ENCODE measurements around the gene SIRPG. TPM values are rescaled to one million over a fixed set of nuclear protein-coding genes. Genes with fewer than 3 reads are reported as not detected.

Gene SIRPG
- total and polyA plus RNA-seq, 10 donors = 5.1 to 13.6 (median 9.0) TPM

GRCh38 chr20:1694672-1695071 lies 37.1 kb upstream of the SIRPG start:
- TF ChIP-seq CTCF (IDR thresholded peaks at IDR 0.05 in 8 of 11, conservative IDR thresholded peaks at IDR 0.05 in 3 of 11) (no peak), POLR2A (IDR thresholded peaks at IDR 0.05) (no peak), POLR2AphosphoS5 (IDR thresholded peaks at IDR 0.05) (no peak)
- peaks cover 0 to 14% (median 0%) of the 10 kb centered on the region in 7 donors for H3K27me3 ChIP-seq (replicated peaks in 1 of 7)
- 80 to 88% (median 83%) methylated on average over 3 of the region's 3 CpGs for WGBS, 5 donors
- no peak overlapping the region for H3K27ac ChIP-seq
- H3K4me3 ChIP-seq = no peak overlapping the region
- DNase-seq = no peak
- H3K36me3 ChIP-seq = no peaks in the 10 kb centered on the region
- intact Hi-C loops (cut with DNase I; ENCODE audit: low total_unique reads) = no loop called here
- peaks cover 0 to 14% (median 5%) of the 10 kb centered on the region in 8 donors for H3K9me3 ChIP-seq
- H3K4me1 ChIP-seq = peaks cover 0 to 17% (median 2%) of the 10 kb centered on the region in 6 donors

- Histone ChIP-seq H3K27me3 (replicated peaks in 1 of 7) (peaks cover 0 to 14% (median 0%) of the 10 kb centered on the region in 7 donors), H3K36me3 (no peaks in the 10 kb centered on the region), H3K4me3 (no peak overlapping the region), H3K27ac (no peak overlapping the region), H3K9me3 (peaks cover 0 to 14% (median 5%) of the 10 kb centered on the region in 8 donors), H3K4me1 (peaks cover 0 to 17% (median 2%) of the 10 kb centered on the region in 6 donors)
- 38 to 73% (median 55%) methylated on average over 1 of the region's 1 CpG for WGBS, 5 donors
- no peak for TF ChIP-seq POLR2AphosphoS5 (IDR thresholded peaks at IDR 0.05)
- TF ChIP-seq CTCF (IDR thresholded peaks at IDR 0.05 in 8 of 11, conservative IDR thresholded peaks at IDR 0.05 in 3 of 11) = no peak
- DNase-seq = no peak
- intact Hi-C loops (cut with DNase I; ENCODE audit: low total_unique reads) = no loop called here
Measured at GRCh38 chr20:1693427-1693826, 35.8 kb upstream of the SIRPG start.

- DNase-seq = no peak
- H3K4me1 ChIP-seq = no peaks in the 10 kb centered on the region
- WGBS, 5 donors = 66 to 86% (median 81%) methylated on average over 3 of the region's 3 CpGs
- H3K9me3 ChIP-seq = peaks cover 0 to 14% (median 5%) of the 10 kb centered on the region in 8 donors
- no peak overlapping the region for H3K4me3 ChIP-seq
- TF ChIP-seq CTCF (IDR thresholded peaks at IDR 0.05 in 8 of 11, conservative IDR thresholded peaks at IDR 0.05 in 3 of 11) (no peak), POLR2A (IDR thresholded peaks at IDR 0.05) (no peak), POLR2AphosphoS5 (IDR thresholded peaks at IDR 0.05) (no peak)
- intact Hi-C loops (cut with DNase I; ENCODE audit: low total_unique reads) = no loop called here
- H3K36me3 ChIP-seq = no peaks in the 10 kb centered on the region
- peaks cover 0 to 9% (median 0%) of the 10 kb centered on the region in 7 donors for H3K27me3 ChIP-seq (replicated peaks in 1 of 7)
- no peak overlapping the region for H3K27ac ChIP-seq
Measured at GRCh38 chr20:1689721-1690120, 32.1 kb upstream of the SIRPG start.

GRCh38 chr20:1688886-1689538 lies 31.4 kb upstream of the SIRPG start:
- H3K27me3 ChIP-seq (replicated peaks in 1 of 7) = peaks cover 0 to 8% (median 0%) of the 10 kb centered on the region in 7 donors
- intact Hi-C loops (cut with DNase I; ENCODE audit: low total_unique reads) = no loop called here
- H3K27ac ChIP-seq = no peak overlapping the region
- WGBS, 5 donors = 74 to 90% (median 87%) methylated on average over 4 of the region's 4 CpGs
- H3K4me1 ChIP-seq = no peaks in the 10 kb centered on the region
- TF ChIP-seq POLR2AphosphoS5 (IDR thresholded peaks at IDR 0.05) (no peak), CTCF (IDR thresholded peaks at IDR 0.05 in 8 of 11, conservative IDR thresholded peaks at IDR 0.05 in 3 of 11) (no peak), POLR2A (IDR thresholded peaks at IDR 0.05) (no peak)
- H3K9me3 ChIP-seq = peaks cover 0 to 14% (median 5%) of the 10 kb centered on the region in 8 donors
- no peak overlapping the region for H3K4me3 ChIP-seq
- no peaks in the 10 kb centered on the region for H3K36me3 ChIP-seq
- no peak for DNase-seq
